Glutamatergic neuron (in vitro differentiated cells): Measurements from ENCODE around the gene KRTAP29-1. TPM values are rescaled to one million over a fixed set of nuclear protein-coding genes. Genes with fewer than 3 reads are reported as not detected.

Experiments
- DNase-seq: peaks from one replicate; pipeline ENCODE4 v3.0.0; 2022
- H3K27ac Mint-ChIP-seq: one replicate; pipeline ENCODE4 v1.8.0; 2020; ENCODE audit warnings: mild to moderate bottlenecking, mixed read lengths, inconsistent platforms; ENCODE audit not compliant: unreplicated experiment
- H3K27me3 Mint-ChIP-seq: one replicate; pipeline ENCODE4 v1.8.0; 2020; ENCODE audit warnings: mild to moderate bottlenecking, moderate library complexity, mixed read lengths, inconsistent platforms; ENCODE audit not compliant: unreplicated experiment
- H3K36me3 Mint-ChIP-seq: one replicate; pipeline ENCODE4 v1.8.0; 2020; ENCODE audit warnings: mild to moderate bottlenecking, mixed read lengths, inconsistent platforms; ENCODE audit not compliant: unreplicated experiment
- H3K4me1 Mint-ChIP-seq: one replicate; pipeline ENCODE4 v1.8.0; 2020; ENCODE audit warnings: mild to moderate bottlenecking, low read depth, mixed read lengths, inconsistent platforms; ENCODE audit not compliant: unreplicated experiment
- H3K4me3 Mint-ChIP-seq: one replicate; pipeline ENCODE4 v1.8.0; 2020; ENCODE audit warnings: mild to moderate bottlenecking, mixed read lengths, inconsistent platforms; ENCODE audit not compliant: unreplicated experiment
- H3K9me3 Mint-ChIP-seq: one replicate; pipeline ENCODE4 v1.8.0; 2020; ENCODE audit warnings: mild to moderate bottlenecking, moderate library complexity, mixed read lengths, inconsistent platforms; ENCODE audit not compliant: unreplicated experiment
- total RNA-seq: library from RNA; stranded (reverse); fragmentation: NEBNext Ultra II Directional; extraction: Animal tissue kit (Norgen Biotek cat#: 25700); gene quantifications from one replicate; pipeline ENCODE4 v1.2.1, GENCODE V29; 2021; ENCODE audit not compliant: unreplicated experiment
- TF ChIP-seq, protein P1 (sequence below): fragments of 200-600 bp; sonication (generic); IDR thresholded peaks from one replicate; pipeline ENCODE4 v1.5.0; 2021; ENCODE audit not compliant: partially characterized antibody, unreplicated experiment

The KRTAP29-1 gene
- total RNA-seq, 1 donor from 2014 or later, result not detected

DNA sequence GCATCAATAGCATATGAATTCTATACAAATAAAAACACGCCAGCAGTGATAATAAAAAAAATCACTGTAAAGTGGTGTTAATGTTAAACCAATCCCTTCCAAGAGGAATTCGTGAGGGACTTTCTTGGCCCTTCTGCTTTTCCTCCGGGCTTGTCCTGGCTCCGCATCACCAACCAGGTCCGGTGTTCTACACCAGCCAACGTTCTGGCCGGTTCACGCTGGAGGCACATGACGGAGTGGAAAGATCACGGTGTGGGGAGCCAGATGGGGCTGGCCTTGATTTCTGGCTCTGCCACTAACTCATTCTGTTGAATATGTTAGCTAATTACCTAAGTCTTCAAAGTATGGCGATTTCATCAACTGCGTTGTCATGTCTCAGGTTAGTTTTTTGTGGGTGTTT lies 1.4 kb upstream of the KRTAP29-1 start:
- Mint-ChIP-seq H3K9me3 (peaks cover 9% of the 10 kb centered on the region), H3K4me1 (peaks cover 8% of the 10 kb centered on the region), H3K27ac (no peak overlapping the region), H3K4me3 (no peak overlapping the region), H3K36me3 (peaks cover 6% of the 10 kb centered on the region), H3K27me3 (peaks cover 12% of the 10 kb centered on the region)
- TF ChIP-seq, protein P1, sequence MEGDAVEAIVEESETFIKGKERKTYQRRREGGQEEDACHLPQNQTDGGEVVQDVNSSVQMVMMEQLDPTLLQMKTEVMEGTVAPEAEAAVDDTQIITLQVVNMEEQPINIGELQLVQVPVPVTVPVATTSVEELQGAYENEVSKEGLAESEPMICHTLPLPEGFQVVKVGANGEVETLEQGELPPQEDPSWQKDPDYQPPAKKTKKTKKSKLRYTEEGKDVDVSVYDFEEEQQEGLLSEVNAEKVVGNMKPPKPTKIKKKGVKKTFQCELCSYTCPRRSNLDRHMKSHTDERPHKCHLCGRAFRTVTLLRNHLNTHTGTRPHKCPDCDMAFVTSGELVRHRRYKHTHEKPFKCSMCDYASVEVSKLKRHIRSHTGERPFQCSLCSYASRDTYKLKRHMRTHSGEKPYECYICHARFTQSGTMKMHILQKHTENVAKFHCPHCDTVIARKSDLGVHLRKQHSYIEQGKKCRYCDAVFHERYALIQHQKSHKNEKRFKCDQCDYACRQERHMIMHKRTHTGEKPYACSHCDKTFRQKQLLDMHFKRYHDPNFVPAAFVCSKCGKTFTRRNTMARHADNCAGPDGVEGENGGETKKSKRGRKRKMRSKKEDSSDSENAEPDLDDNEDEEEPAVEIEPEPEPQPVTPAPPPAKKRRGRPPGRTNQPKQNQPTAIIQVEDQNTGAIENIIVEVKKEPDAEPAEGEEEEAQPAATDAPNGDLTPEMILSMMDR, result no peak
- no peak for DNase-seq

DNA sequence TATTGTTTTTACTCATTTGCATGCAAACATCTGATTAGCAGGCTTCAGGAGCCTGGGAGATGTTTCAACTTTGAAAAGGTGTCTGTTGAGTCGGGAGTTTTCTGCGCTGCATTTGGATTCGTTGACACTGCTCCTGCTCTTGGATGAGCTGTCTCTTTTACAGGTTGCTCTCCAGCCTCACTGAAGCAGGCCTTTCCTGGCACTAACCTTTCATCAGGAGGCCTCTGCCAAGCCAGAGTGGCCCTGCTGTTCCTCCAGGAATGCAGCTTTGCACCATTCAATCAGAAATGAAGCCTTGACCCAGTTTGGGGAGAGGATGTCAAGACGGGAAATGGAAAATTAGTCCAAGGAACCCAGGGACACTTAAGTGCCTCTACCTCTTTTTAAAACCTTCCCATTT lies 330 bp upstream of the KRTAP29-1 start:
- DNase-seq, result no peak
- Mint-ChIP-seq H3K27me3 (peaks cover 8% of the 10 kb centered on the region), H3K27ac (no peak overlapping the region), H3K36me3 (peaks cover 4% of the 10 kb centered on the region), H3K4me1 (peaks cover 3% of the 10 kb centered on the region), H3K4me3 (no peak overlapping the region), H3K9me3 (peaks cover 5% of the 10 kb centered on the region)
- TF ChIP-seq, protein P1, result no peak

DNA sequence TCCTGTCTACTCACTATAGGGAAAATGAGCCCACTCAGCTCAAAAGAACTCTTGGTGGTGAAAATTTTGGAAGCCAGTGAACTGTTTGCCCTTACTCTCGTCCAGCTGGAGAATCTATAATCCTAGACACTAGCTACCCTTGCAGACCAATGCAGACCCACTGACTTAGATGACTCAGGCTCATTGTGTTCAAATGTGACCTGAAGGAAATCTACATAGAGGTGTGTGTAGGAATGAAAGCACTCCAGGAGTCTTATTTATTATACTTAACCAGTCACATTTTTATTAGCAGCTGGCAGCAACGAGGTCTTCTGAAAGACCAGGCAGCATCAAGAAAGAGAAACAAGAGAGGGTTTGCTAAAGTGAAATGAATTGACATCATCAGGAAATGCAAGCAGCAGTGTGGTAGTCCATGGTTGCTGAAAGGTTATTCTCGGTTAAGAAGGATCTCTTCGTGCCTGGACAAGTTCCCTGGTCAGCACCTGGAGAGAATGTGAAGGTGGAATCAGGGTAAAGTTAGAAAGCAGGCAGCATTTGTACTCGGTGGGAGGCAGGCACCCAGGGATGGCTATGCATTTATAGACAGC lies 1.4 kb downstream of the KRTAP29-1 start:
- H3K4me3 Mint-ChIP-seq, result no peak overlapping the region
- TF ChIP-seq, protein P1, result no peak
- peaks cover 4% of the 10 kb centered on the region for H3K27me3 Mint-ChIP-seq
- no peaks in the 10 kb centered on the region for H3K9me3 Mint-ChIP-seq
- H3K4me1 Mint-ChIP-seq, result no peaks in the 10 kb centered on the region
- H3K27ac Mint-ChIP-seq, result no peak overlapping the region
- no peaks in the 10 kb centered on the region for H3K36me3 Mint-ChIP-seq
- no peak for DNase-seq

DNA sequence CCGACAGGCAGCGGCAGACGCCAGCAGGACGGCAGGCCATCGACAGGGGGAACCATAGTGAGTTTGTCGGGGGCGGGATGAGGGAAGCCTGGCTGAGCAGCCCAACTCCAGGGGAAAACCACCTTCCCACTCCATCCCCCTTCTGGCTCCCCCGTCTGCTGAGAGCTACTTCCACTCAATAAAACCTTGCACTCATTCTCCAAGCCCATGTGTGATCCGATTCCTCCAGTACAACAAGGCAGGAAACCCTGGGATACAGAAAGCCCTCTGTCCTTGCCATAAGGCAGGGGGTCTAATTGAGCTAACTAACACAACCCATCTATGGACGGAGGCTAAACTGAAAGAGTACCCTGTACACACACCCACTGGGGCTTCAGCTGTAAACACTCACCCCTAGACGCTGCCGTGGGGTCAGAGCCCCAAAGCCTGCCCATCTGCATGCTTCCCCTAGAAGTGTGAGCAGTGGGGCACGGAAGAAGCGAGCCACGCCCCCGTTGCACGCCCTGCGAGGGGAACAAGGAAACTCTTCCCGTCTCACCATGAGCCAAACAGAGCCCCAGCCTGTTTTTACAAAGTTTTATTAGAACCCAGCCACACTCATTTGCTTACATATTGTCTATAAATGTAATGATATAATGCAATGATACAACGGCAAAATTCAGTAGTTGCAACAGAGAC lies 4.1 kb downstream of the KRTAP29-1 start:
- H3K4me1 Mint-ChIP-seq, result no peaks in the 10 kb centered on the region
- H3K27me3 Mint-ChIP-seq, result peaks cover 4% of the 10 kb centered on the region
- H3K36me3 Mint-ChIP-seq, result no peaks in the 10 kb centered on the region
- no peak for DNase-seq
- TF ChIP-seq, protein P1, result no peak
- H3K27ac Mint-ChIP-seq, result no peak overlapping the region
- H3K4me3 Mint-ChIP-seq, result no peak overlapping the region
- no peaks in the 10 kb centered on the region for H3K9me3 Mint-ChIP-seq

DNA sequence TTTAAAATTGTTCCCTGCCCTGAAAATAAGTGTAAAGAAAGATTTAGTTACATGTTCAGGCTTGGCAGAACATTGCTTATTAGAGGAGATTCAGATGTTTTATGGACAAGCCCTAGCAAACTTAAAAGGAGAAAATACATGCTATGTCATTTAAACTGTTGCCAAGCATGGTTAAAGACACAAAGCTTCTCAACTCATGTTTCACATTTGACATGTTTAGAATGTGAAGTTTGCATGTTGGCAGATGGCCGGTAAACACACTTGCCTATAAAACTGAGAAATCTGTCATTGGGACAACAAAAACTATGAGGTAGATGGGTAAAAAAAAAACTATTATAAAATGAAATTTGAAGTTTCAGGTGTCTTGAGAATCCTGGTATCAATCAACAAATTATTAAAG lies 5.8 kb downstream of the KRTAP29-1 start:
- H3K4me3 Mint-ChIP-seq, result no peak overlapping the region
- H3K27ac Mint-ChIP-seq, result no peak overlapping the region
- TF ChIP-seq, protein P1, result no peak
- no peaks in the 10 kb centered on the region for H3K36me3 Mint-ChIP-seq
- peaks cover 2% of the 10 kb centered on the region for H3K9me3 Mint-ChIP-seq
- no peaks in the 10 kb centered on the region for H3K4me1 Mint-ChIP-seq
- H3K27me3 Mint-ChIP-seq, result peaks cover 4% of the 10 kb centered on the region
- no peak for DNase-seq
